ENCODE data around the gene LHX2. TPM values are rescaled to one million over a fixed set of nuclear protein-coding genes. Genes with fewer than 3 reads are reported as not detected.

The LHX2 gene
- total RNA-seq, 1 donor from 2014 or later = not detected

DNA sequence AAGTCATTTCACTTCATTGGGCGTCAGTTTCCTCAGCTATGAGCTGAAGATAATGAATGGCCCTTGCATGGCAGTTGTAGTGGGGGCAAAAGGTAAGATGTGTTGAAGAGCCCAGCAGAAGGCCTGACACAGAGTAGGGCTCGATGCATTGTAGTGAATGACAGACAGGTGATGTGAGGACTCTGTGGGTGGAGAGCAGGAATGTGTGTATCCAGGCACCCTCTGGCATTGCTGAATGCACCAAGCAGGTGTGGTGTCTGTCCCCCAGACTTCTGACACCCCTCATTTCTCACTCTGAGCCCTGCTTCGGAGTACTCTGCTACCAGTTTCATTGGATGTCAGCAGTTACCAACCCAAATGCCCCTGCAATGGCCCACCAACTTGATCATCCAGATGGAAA, 22.4 kb downstream of the LHX2 start:
- TF ChIP-seq, protein P1, sequence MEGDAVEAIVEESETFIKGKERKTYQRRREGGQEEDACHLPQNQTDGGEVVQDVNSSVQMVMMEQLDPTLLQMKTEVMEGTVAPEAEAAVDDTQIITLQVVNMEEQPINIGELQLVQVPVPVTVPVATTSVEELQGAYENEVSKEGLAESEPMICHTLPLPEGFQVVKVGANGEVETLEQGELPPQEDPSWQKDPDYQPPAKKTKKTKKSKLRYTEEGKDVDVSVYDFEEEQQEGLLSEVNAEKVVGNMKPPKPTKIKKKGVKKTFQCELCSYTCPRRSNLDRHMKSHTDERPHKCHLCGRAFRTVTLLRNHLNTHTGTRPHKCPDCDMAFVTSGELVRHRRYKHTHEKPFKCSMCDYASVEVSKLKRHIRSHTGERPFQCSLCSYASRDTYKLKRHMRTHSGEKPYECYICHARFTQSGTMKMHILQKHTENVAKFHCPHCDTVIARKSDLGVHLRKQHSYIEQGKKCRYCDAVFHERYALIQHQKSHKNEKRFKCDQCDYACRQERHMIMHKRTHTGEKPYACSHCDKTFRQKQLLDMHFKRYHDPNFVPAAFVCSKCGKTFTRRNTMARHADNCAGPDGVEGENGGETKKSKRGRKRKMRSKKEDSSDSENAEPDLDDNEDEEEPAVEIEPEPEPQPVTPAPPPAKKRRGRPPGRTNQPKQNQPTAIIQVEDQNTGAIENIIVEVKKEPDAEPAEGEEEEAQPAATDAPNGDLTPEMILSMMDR (conservative IDR thresholded peaks at IDR 0.05; ENCODE audit: low read depth, low read length) = no peak
- no peak overlapping the region for H3K4me3 ChIP-seq (ENCODE audit: low read depth, low read length)
- no peak for DNase-seq (ENCODE audit: low read depth)

DNA sequence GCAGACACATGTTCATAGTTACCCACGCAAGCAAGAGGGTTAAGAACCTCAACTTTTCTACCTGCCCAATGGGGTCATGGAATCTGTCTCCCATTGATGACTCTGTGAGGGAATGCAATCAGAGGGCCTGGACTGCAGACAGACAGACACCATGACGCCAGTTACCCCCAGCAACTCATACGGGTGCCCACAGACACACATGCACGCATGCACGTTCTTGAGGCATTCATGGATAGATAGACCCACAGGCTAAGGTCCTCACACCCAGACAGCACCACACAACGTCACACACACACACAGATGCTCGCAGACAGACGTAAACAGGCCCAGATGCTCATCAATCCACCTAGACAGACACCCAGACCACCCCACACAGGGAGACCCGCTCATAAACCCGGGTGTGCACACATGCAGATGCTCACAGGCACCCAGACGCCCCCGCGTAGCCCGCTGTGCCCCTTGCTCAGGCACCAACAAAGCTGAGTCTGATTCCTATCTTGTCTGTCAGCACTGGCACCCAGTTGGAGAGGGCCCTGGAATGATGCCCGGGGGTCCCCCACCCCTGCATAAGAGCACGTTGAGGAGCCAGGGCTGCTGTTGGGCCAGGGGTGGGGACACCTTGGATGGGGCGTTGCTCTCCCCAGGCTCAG, 23.6 kb downstream of the LHX2 start:
- TF ChIP-seq, protein P1 (conservative IDR thresholded peaks at IDR 0.05; ENCODE audit: low read depth, low read length) = no peak
- H3K4me3 ChIP-seq (ENCODE audit: low read depth, low read length) = no peak overlapping the region
- no peak for DNase-seq (ENCODE audit: low read depth)

DNA sequence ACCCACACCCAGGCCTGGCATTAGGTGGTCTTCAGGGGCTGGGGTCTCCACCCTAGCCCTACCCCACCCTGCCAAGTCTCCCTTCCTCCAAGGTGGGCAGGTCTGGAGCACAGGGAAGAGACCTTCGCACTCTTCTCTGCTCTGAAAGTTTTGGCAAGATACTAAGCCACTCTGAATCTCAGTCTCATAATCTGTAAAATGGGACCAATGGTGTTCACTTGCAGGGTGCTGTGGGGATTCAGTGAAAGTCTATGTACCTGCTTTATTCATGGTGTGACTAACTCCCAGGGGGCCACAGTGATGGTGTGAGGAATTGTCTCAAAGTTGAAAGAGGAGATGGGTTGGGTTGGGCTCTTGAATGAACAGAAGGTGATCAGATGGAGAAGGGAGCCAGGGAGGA, 25.0 kb downstream of the LHX2 start:
- no peak for DNase-seq (ENCODE audit: low read depth)
- no peak overlapping the region for H3K4me3 ChIP-seq (ENCODE audit: low read depth, low read length)
- TF ChIP-seq, protein P1 (conservative IDR thresholded peaks at IDR 0.05; ENCODE audit: low read depth, low read length) = no peak

DNA sequence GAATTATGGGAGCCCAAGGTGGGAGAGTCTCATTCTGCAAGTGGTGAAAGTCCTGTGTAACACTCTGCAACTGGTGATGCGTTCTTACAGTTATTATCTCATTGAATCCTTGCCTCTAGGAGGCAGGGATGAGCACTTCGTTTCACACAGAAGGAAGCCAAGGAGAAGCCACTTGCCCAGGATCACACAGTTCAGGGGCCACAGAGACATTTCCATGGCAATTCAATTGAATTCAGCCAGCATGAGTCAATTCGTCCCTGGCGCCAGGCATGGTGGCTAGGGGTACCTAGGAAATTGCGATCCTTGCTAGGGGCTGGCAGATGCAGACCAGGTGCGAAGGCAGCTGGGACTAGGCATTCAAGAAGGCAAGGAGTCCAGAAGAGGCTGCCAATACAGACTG, 26.2 kb downstream of the LHX2 start:
- no peak for DNase-seq (ENCODE audit: low read depth)
- no peak overlapping the region for H3K4me3 ChIP-seq (ENCODE audit: low read depth, low read length)
- TF ChIP-seq, protein P1 (conservative IDR thresholded peaks at IDR 0.05; ENCODE audit: low read depth, low read length) = peak; percentile 28

DNA sequence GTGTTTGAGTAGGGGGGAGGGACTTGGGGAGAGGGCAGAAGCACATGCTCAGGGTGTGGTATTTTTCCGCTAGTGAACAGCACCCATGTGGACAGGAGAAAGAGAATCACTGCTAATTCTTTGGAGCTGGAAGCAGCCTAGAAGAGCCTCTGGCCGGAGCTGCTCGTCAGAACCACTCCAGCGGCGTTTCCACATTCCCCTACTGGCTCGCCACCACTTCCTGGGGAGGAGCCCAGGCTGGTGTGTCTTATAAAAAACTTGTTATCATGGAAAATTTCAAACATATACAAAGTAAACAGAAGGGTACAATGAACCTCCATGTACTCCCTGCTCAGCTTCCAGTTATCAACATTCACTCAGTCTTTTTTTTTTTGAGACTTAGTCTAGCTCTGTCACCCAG, 26.7 kb downstream of the LHX2 start:
- H3K4me3 ChIP-seq (ENCODE audit: low read depth, low read length) = no peak overlapping the region
- no peak for DNase-seq (ENCODE audit: low read depth)
- TF ChIP-seq, protein P1 (conservative IDR thresholded peaks at IDR 0.05; ENCODE audit: low read depth, low read length) = no peak

DNA sequence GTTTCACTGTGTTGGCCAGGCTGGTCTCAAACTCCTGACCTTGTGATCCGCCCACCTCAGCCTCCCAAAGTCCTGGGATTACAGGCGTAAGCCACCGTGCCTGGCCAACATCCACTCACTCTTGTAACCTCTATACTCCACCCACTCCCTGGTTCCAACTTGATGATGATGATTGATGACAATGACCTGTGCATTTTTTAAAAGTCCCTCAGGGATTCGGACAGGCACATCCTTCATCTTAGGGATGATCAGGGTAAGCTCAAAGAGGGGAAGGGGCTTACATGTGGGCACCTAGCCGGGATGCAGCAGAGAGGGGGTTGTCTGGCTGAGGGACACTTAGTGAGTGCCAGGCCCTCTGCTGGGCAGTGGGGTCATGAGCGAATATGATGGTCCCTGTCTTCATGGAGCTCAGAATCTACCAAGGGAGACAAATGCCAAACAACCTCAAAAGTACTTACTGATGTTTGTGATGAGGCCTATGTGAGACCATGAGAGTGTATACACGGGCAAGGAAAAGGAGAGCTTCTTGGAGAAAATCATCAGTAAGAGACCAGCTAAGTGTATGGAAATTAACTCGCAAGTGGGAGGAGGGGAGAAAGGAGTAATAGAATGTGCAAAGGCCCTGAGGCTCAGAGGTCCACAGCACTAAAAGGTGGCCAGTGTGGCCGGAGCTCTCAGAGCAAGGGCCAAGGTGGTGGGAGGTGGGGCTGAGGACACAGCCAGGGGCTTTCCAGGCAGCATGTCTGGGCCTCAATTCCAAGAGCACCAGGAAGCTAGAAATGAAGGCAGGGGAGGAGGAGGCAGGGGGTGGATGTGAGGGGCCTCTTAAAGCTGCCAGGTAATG, 27.4 kb downstream of the LHX2 start:
- TF ChIP-seq, protein P1 (conservative IDR thresholded peaks at IDR 0.05; ENCODE audit: low read depth, low read length) = peak; percentile 29
- no peak overlapping the region for H3K4me3 ChIP-seq (ENCODE audit: low read depth, low read length)

More for the DNA sequence above, 27.4 kb downstream of the LHX2 start:
- no peak for DNase-seq (ENCODE audit: low read depth)
